Stimulated activated CD8-positive, alpha-beta memory T cell treated with anti-CD3 and anti-CD28 coated beads, Interleukin-12 subunit alpha, Interleukin-12 subunit beta, amount 100 ng/mL, for 4 hours (primary cell): ENCODE measurements around the gene PPP2R2D.
"Not testable (repeated sequence)": the region's sequence is repeated elsewhere in the genome, so short reads cannot be mapped to it uniquely, and the experiment has no call there.

ENCODE experiments used
- DNase-seq: peaks from one replicate; pipeline ENCODE4 v3.0.0-alpha.2; 2020; ENCODE audit warnings: low read depth

The PPP2R2D gene

GRCh38 chr10:131908151-131908550 lies 7.3 kb downstream of the PPP2R2D start:
- no peak for DNase-seq

- no peak for DNase-seq
Measured at GRCh38 chr10:131909014-131909808, 8.4 kb downstream of the PPP2R2D start.

- no peak for DNase-seq
Measured at GRCh38 chr10:131909929-131910328, 9.1 kb downstream of the PPP2R2D start.

GRCh38 chr10:131910663-131911314 lies 10.0 kb downstream of the PPP2R2D start:
- DNase-seq = no peak

- no peak for DNase-seq
Measured at GRCh38 chr10:131911451-131911850, 10.6 kb downstream of the PPP2R2D start.

GRCh38 chr10:131912620-131913019 lies 11.8 kb downstream of the PPP2R2D start:
- no peak for DNase-seq

- no peak for DNase-seq
Measured at GRCh38 chr10:131915484-131915883, 14.7 kb downstream of the PPP2R2D start.

GRCh38 chr10:131915990-131916766 lies 15.4 kb downstream of the PPP2R2D start:
- no peak for DNase-seq

GRCh38 chr10:131916767-131917160 lies 16.0 kb downstream of the PPP2R2D start:
- DNase-seq = not testable (repeated sequence)

- DNase-seq = not testable (repeated sequence)
Measured at GRCh38 chr10:131917496-131917895, 16.7 kb downstream of the PPP2R2D start.

GRCh38 chr10:131919461-131919860 lies 18.7 kb downstream of the PPP2R2D start:
- DNase-seq = not testable (repeated sequence)

- no peak for DNase-seq
Measured at GRCh38 chr10:131920151-131920550, 19.3 kb downstream of the PPP2R2D start.

- no peak for DNase-seq
Measured at GRCh38 chr10:131920693-131921092, 19.9 kb downstream of the PPP2R2D start.

GRCh38 chr10:131921184-131921583 lies 20.4 kb downstream of the PPP2R2D start:
- no peak for DNase-seq

GRCh38 chr10:131923038-131923756 lies 22.4 kb downstream of the PPP2R2D start:
- no peak for DNase-seq

GRCh38 chr10:131925011-131925649 lies 24.3 kb downstream of the PPP2R2D start:
- DNase-seq = no peak

GRCh38 chr10:131925716-131926115 lies 24.9 kb downstream of the PPP2R2D start:
- DNase-seq = no peak

- no peak for DNase-seq
Measured at GRCh38 chr10:131926253-131926652, 25.4 kb downstream of the PPP2R2D start.

GRCh38 chr10:131926743-131927595 lies 26.2 kb downstream of the PPP2R2D start:
- DNase-seq = no peak

GRCh38 chr10:131928248-131929095 lies 27.7 kb downstream of the PPP2R2D start:
- peak; percentile 37 for DNase-seq
